HCT116 (cell line): ENCODE data around the gene SLC30A9. TPM values are rescaled to one million over a fixed set of nuclear protein-coding genes. Genes with fewer than 3 reads are reported as not detected.

ENCODE experiments used
- ATAC-seq: fragments of 200-7000 bp; cut with Tn5 transposase; 2 replicates; pipeline ENCODE4 v1.9.1; 2020; ENCODE audit warnings: mild to moderate bottlenecking, moderate library complexity
- BruUV-seq: library from RNA; stranded (reverse); fragments of 400-500 nt; replicated peaks from 2 replicates; lab custom pipeline; 2021; lab: Mats Ljungman, UMichigan
- CTCF ChIA-PET: fragments of 300-600 bp; sonication (Branson Sonifier 250); formaldehyde crosslinking; loops from one replicate; lab custom pipeline; 2021; ENCODE audit warnings: antibody characterized with exemption; lab: Charles Lee
- POLR2A ChIA-PET: fragments of 300-600, 350-600 bp; sonication (Branson Sonifier 250); formaldehyde crosslinking; loops from one replicate; lab custom pipeline; 2021; ENCODE audit warnings: antibody characterized with exemption; lab: Charles Lee
- RAD21 ChIA-PET, 2 experiments: fragments of 300-600 bp; sonication (Branson Sonifier 250); formaldehyde crosslinking; loops; one replicate each; lab custom pipeline; 2023; ENCODE audit warnings: low total read pairs in 2 of 2; ENCODE audit not compliant: uncharacterized antibody in 2 of 2, unreplicated experiment in 2 of 2, low non-redundant PET in 1 of 2; lab: Charles Lee
- DNase-seq: peaks from one replicate; pipeline ENCODE4 v3.0.0-alpha.2; 2010; ENCODE audit warnings: low read depth, low spot score
- H2AFZ ChIP-seq: fragments of 200-600 bp; shearing (Covaris generic), sonication (generic); 2 replicates; pipeline ENCODE4 v1.6.1; 2017; ENCODE audit warnings: low read depth, mixed run types, mixed read lengths, antibody characterized with exemption, low read length; ENCODE audit not compliant: poor library complexity, severe bottlenecking
- H3K27ac ChIP-seq: 2 replicates; pipeline ENCODE4 v1.5.1; 2012; ENCODE audit warnings: low read depth, low read length
- H3K27me3 ChIP-seq: fragments of 200-600 bp; sonication (generic); 2 replicates; pipeline ENCODE4 v1.6.1; 2016; ENCODE audit warnings: mixed run types, low read length, mixed read lengths; ENCODE audit not compliant: insufficient read depth
- H3K36me3 ChIP-seq, 2 experiments: fragments of 200-500 bp in 1 of 2; fragments of 200-600 bp in 1 of 2; sonication (Bioruptor generic) in 1 of 2; sonication (generic) in 1 of 2; 2 replicates each; pipeline versions ENCODE4 v1.5.1 to v1.6.1; 2014 to 2016; ENCODE audit warnings: low read length in 2 of 2, inconsistent platforms in 1 of 2, mixed read lengths in 1 of 2, mixed run types in 1 of 2; ENCODE audit not compliant: insufficient read depth in 2 of 2, control insufficient read depth in 1 of 2
- H3K4me1 ChIP-seq, 2 experiments: fragments of 200-600 bp in 1 of 2; sonication (generic) in 1 of 2; 2 replicates each; pipeline versions ENCODE4 v1.5.1 to v1.6.1; 2012 to 2017; ENCODE audit warnings: low read length in 2 of 2, inconsistent platforms in 1 of 2, mild to moderate bottlenecking in 1 of 2, mixed read lengths in 1 of 2, mixed run types in 1 of 2, moderate library complexity in 1 of 2; ENCODE audit not compliant: insufficient read depth in 2 of 2, control insufficient read depth in 1 of 2
- H3K4me2 ChIP-seq: fragments of 200-600 bp; sonication (generic); 2 replicates; pipeline ENCODE4 v1.6.1; 2017; ENCODE audit warnings: mixed run types, low read length, mixed read lengths
- H3K4me3 ChIP-seq, 2 experiments: fragments of 200-600 bp in 1 of 2; sonication (generic) in 1 of 2; replicated peaks in 1 of 2; 2 replicates each; pipeline ENCODE4 v1.5.1; 2011 to 2016; ENCODE audit warnings: low read length in 2 of 2, control low read depth in 1 of 2, low read depth in 1 of 2, mild to moderate bottlenecking in 1 of 2, mixed read lengths in 1 of 2, mixed run types in 1 of 2
- H3K79me2 ChIP-seq: fragments of 200-600 bp; sonication (generic); 2 replicates; pipeline ENCODE4 v1.6.1; 2017; ENCODE audit warnings: mild to moderate bottlenecking, mixed run types, low read length, moderate library complexity, mixed read lengths; ENCODE audit not compliant: insufficient read depth
- H3K9ac ChIP-seq: fragments of 200-600 bp; sonication (generic); 2 replicates; pipeline ENCODE4 v1.6.1; 2016; ENCODE audit warnings: low read length, mixed read lengths
- H3K9me2 ChIP-seq: fragments of 200-600 bp; sonication (generic), shearing (Covaris generic); 2 replicates; pipeline ENCODE4 v1.6.1; 2017; ENCODE audit warnings: mixed run types, mild to moderate bottlenecking, moderate library complexity; ENCODE audit not compliant: insufficient read depth
- H3K9me3 ChIP-seq, 2 experiments: fragments of 200-500 bp in 1 of 2; fragments of 200-600 bp in 1 of 2; sonication (Bioruptor generic) in 1 of 2; sonication (generic) in 1 of 2; 2 replicates each; pipeline ENCODE4 v1.6.1; 2014 to 2017; ENCODE audit warnings: low read length in 2 of 2, mixed read lengths in 2 of 2, inconsistent platforms in 1 of 2, low read depth in 1 of 2, mild to moderate bottlenecking in 1 of 2, mixed run types in 1 of 2, moderate library complexity in 1 of 2; ENCODE audit not compliant: control insufficient read depth in 1 of 2, insufficient read depth in 1 of 2
- H4K20me1 ChIP-seq: fragments of 200-600 bp; sonication (generic), shearing (Covaris generic); 2 replicates; pipeline ENCODE4 v1.6.1; 2017; ENCODE audit warnings: mixed run types, mild to moderate bottlenecking, moderate library complexity; ENCODE audit not compliant: insufficient read depth
- CBX3 ChIP-seq: IDR thresholded peaks from 2 replicates; pipeline ENCODE4 v1.6.1; 2012; ENCODE audit warnings: low read depth
- CEBPB ChIP-seq: IDR thresholded peaks from 2 replicates; pipeline ENCODE4 v1.6.1; 2012; ENCODE audit warnings: low read depth
- ELF1 ChIP-seq: IDR thresholded peaks from 2 replicates; pipeline ENCODE4 v1.6.1; 2012; ENCODE audit warnings: low read depth, borderline replicate concordance
- EZH2 ChIP-seq: fragments of 200-600 bp; sonication (generic); IDR thresholded peaks from 2 replicates; pipeline ENCODE4 v1.6.1; 2017; ENCODE audit warnings: antibody characterized with exemption, mixed run types
- EZH2phosphoT487 ChIP-seq: fragments of 200-600 bp; IDR thresholded peaks from 2 replicates; pipeline ENCODE4 v1.6.1; 2018; ENCODE audit warnings: antibody characterized with exemption, borderline replicate concordance
- FOSL1 ChIP-seq: IDR thresholded peaks from 2 replicates; pipeline ENCODE4 v1.6.1; 2012; ENCODE audit warnings: low read depth
- JUND ChIP-seq: IDR thresholded peaks from 2 replicates; pipeline ENCODE4 v1.6.1; 2012
- POLR2A ChIP-seq: IDR thresholded peaks from 2 replicates; pipeline ENCODE4 v1.7.0; 2011; ENCODE audit warnings: borderline replicate concordance; ENCODE audit not compliant: insufficient read depth, insufficient read length; ENCODE audit errors: extremely low read depth
- POLR2AphosphoS5 ChIP-seq: IDR thresholded peaks from 2 replicates; pipeline ENCODE4 v1.6.1; 2011; ENCODE audit warnings: mild to moderate bottlenecking, low read depth, low read length, moderate library complexity
- RAD21 ChIP-seq: IDR thresholded peaks from 2 replicates; pipeline ENCODE4 v1.6.1; 2012; ENCODE audit warnings: low read depth, mild to moderate bottlenecking
- SIN3A ChIP-seq: IDR thresholded peaks from 2 replicates; pipeline ENCODE4 v1.6.1; 2012; ENCODE audit warnings: low read depth
- SP1 ChIP-seq: IDR thresholded peaks from 2 replicates; pipeline ENCODE4 v1.6.1; 2012; ENCODE audit warnings: low read depth
- SRF ChIP-seq: IDR thresholded peaks from 2 replicates; pipeline ENCODE4 v1.6.1; 2012; ENCODE audit warnings: low read depth
- TCF7L2 ChIP-seq: IDR thresholded peaks from 2 replicates; pipeline ENCODE4 v1.7.0; 2011; ENCODE audit warnings: borderline replicate concordance, inconsistent platforms; ENCODE audit not compliant: insufficient read depth, insufficient read length; ENCODE audit errors: extremely low read depth
- YY1 ChIP-seq: IDR thresholded peaks from 2 replicates; pipeline ENCODE4 v1.6.1; 2011; ENCODE audit warnings: low read length, low read depth, moderate library complexity, mild to moderate bottlenecking; ENCODE audit not compliant: insufficient replicate concordance; ENCODE audit errors: extremely low read depth
- ZNF274 ChIP-seq: fragments of 200-500 bp; sonication (Bioruptor generic); IDR thresholded peaks from 2 replicates; pipeline ENCODE4 v1.6.1; 2014; ENCODE audit warnings: mild to moderate bottlenecking, low read depth, low read length, inconsistent platforms
- intact Hi-C: fragments of 100-400 bp; cut with micrococcal nuclease; formaldehyde crosslinking; loops from 2 replicates; pipeline ENCODE4 v1.10.0; 2022
- total RNA-seq: library from RNA; stranded (reverse); gene quantifications from one replicate; pipeline ENCODE4 v1.2.1, GENCODE V29; 2021; ENCODE audit not compliant: unreplicated experiment
- TF ChIP-seq, protein P1 (sequence below): IDR thresholded peaks from 2 replicates; pipeline ENCODE4 v1.6.1; 2012
- TF ChIP-seq, protein P2 (sequence below): IDR thresholded peaks from 2 replicates; pipeline ENCODE4 v1.6.1; 2012; ENCODE audit warnings: low read depth
- TF ChIP-seq, protein P3 (sequence below): IDR thresholded peaks from 2 replicates; pipeline ENCODE4 v1.6.1; 2012
- TF ChIP-seq, protein P4 (sequence below): IDR thresholded peaks from 2 replicates; pipeline ENCODE4 v1.6.1; 2011; ENCODE audit warnings: mild to moderate bottlenecking, low read length, moderate library complexity; ENCODE audit not compliant: insufficient replicate concordance; ENCODE audit errors: extremely low read depth

The SLC30A9 gene
- total RNA-seq, 1 experiment from 2014 or later, result 67.4 TPM

DNA sequence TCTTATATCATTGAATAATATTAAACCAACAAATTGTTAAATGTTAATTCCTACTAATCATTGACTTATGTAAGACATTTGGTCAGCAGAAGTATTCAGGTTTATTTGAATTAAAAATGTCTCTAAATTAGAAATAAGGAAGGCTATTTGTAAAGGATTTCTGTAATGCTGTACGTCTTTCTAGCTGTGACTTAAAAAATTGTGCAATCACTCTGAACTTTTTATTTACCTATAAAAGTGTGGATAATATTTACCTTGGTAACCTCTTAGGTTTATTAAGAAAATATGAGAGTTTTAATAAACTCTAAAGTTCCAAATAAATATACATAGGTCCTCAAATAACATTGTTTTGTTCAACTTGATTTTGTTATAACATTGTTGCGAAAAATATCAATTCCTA, 76.9 kb downstream of the SLC30A9 start:
- H3K79me2 ChIP-seq, result no peaks in the 10 kb centered on the region
- no peaks in the 10 kb centered on the region for H3K9me2 ChIP-seq
- DNase-seq (no peak), ATAC-seq (no peak)
- H2AFZ ChIP-seq, result no peak overlapping the region
- no peak for TF ChIP-seq CBX3
- TF ChIP-seq, protein P1, sequence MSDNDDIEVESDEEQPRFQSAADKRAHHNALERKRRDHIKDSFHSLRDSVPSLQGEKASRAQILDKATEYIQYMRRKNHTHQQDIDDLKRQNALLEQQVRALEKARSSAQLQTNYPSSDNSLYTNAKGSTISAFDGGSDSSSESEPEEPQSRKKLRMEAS, result no peak
- no peak for TF ChIP-seq FOSL1
- TF ChIP-seq, protein P2, sequence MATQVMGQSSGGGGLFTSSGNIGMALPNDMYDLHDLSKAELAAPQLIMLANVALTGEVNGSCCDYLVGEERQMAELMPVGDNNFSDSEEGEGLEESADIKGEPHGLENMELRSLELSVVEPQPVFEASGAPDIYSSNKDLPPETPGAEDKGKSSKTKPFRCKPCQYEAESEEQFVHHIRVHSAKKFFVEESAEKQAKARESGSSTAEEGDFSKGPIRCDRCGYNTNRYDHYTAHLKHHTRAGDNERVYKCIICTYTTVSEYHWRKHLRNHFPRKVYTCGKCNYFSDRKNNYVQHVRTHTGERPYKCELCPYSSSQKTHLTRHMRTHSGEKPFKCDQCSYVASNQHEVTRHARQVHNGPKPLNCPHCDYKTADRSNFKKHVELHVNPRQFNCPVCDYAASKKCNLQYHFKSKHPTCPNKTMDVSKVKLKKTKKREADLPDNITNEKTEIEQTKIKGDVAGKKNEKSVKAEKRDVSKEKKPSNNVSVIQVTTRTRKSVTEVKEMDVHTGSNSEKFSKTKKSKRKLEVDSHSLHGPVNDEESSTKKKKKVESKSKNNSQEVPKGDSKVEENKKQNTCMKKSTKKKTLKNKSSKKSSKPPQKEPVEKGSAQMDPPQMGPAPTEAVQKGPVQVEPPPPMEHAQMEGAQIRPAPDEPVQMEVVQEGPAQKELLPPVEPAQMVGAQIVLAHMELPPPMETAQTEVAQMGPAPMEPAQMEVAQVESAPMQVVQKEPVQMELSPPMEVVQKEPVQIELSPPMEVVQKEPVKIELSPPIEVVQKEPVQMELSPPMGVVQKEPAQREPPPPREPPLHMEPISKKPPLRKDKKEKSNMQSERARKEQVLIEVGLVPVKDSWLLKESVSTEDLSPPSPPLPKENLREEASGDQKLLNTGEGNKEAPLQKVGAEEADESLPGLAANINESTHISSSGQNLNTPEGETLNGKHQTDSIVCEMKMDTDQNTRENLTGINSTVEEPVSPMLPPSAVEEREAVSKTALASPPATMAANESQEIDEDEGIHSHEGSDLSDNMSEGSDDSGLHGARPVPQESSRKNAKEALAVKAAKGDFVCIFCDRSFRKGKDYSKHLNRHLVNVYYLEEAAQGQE, result no peak
- no peak for TF ChIP-seq SIN3A
- no peak for TF ChIP-seq TCF7L2
- TF ChIP-seq POLR2A, result no peak
- TF ChIP-seq ELF1, result no peak
- no peak for TF ChIP-seq JUND
- no peak for TF ChIP-seq POLR2AphosphoS5
- no peak for TF ChIP-seq SRF
- TF ChIP-seq EZH2phosphoT487, result no peak
- TF ChIP-seq SP1, result no peak
- TF ChIP-seq EZH2, result no peak
- TF ChIP-seq CEBPB, result no peak
- no peak for TF ChIP-seq RAD21
- TF ChIP-seq YY1, result no peak
- no peak for TF ChIP-seq ZNF274
- TF ChIP-seq, protein P3, sequence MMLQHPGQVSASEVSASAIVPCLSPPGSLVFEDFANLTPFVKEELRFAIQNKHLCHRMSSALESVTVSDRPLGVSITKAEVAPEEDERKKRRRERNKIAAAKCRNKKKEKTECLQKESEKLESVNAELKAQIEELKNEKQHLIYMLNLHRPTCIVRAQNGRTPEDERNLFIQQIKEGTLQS, result no peak
- TF ChIP-seq, protein P4, sequence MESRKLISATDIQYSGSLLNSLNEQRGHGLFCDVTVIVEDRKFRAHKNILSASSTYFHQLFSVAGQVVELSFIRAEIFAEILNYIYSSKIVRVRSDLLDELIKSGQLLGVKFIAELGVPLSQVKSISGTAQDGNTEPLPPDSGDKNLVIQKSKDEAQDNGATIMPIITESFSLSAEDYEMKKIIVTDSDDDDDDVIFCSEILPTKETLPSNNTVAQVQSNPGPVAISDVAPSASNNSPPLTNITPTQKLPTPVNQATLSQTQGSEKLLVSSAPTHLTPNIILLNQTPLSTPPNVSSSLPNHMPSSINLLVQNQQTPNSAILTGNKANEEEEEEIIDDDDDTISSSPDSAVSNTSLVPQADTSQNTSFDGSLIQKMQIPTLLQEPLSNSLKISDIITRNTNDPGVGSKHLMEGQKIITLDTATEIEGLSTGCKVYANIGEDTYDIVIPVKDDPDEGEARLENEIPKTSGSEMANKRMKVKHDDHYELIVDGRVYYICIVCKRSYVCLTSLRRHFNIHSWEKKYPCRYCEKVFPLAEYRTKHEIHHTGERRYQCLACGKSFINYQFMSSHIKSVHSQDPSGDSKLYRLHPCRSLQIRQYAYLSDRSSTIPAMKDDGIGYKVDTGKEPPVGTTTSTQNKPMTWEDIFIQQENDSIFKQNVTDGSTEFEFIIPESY, result no peak
- ChIA-PET POLR2A (no interaction called here), RAD21 (no interaction called here), CTCF (no interaction called here)
- no peaks in the 10 kb centered on the region; a peak in 1 of 4 replicates for H3K36me3 ChIP-seq
- intact Hi-C loops, result no loop called here
- no peaks in the 10 kb centered on the region for H4K20me1 ChIP-seq
- H3K4me1 ChIP-seq, result no peaks in the 10 kb centered on the region
- H3K4me2 ChIP-seq, result no peak overlapping the region
- no peaks in the 10 kb centered on the region for H3K9me3 ChIP-seq
- BruUV-seq, result no TSS peak
- no peak overlapping the region for H3K27ac ChIP-seq
- H3K27me3 ChIP-seq, result no peaks in the 10 kb centered on the region
- no peak overlapping the region for H3K4me3 ChIP-seq
- no peak overlapping the region for H3K9ac ChIP-seq
